ENCODE data around the gene CDC42EP2.

DNA sequence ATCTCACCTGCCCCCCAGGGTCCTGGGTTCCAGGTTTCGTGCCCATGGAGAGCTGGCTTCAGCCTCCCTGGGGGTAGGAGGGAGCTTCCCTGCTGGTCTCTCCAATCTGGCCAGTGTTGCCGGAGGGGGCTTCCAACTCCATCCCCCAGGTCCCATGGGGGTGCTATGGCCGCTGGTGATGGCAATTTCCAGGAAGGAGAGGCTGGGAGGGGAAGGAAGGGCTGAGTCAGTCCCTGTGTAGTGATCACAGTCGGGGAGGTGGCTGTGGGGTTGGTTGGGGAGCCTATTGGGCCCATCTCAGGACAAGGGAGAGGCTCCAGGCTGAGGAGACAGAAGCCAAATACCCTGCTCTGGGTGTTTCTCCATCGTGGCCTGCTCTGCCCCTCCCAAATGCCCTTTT lies 5.7 kb upstream of the CDC42EP2 start:
- TF ChIP-seq, protein P1, sequence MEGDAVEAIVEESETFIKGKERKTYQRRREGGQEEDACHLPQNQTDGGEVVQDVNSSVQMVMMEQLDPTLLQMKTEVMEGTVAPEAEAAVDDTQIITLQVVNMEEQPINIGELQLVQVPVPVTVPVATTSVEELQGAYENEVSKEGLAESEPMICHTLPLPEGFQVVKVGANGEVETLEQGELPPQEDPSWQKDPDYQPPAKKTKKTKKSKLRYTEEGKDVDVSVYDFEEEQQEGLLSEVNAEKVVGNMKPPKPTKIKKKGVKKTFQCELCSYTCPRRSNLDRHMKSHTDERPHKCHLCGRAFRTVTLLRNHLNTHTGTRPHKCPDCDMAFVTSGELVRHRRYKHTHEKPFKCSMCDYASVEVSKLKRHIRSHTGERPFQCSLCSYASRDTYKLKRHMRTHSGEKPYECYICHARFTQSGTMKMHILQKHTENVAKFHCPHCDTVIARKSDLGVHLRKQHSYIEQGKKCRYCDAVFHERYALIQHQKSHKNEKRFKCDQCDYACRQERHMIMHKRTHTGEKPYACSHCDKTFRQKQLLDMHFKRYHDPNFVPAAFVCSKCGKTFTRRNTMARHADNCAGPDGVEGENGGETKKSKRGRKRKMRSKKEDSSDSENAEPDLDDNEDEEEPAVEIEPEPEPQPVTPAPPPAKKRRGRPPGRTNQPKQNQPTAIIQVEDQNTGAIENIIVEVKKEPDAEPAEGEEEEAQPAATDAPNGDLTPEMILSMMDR (IDR thresholded peaks at IDR 0.05) = no peak
- TF ChIP-seq SIN3A (IDR thresholded peaks at IDR 0.05; ENCODE audit: borderline replicate concordance, insufficient read depth, low read depth, low read length) = no peak
- TF ChIP-seq, protein P2, sequence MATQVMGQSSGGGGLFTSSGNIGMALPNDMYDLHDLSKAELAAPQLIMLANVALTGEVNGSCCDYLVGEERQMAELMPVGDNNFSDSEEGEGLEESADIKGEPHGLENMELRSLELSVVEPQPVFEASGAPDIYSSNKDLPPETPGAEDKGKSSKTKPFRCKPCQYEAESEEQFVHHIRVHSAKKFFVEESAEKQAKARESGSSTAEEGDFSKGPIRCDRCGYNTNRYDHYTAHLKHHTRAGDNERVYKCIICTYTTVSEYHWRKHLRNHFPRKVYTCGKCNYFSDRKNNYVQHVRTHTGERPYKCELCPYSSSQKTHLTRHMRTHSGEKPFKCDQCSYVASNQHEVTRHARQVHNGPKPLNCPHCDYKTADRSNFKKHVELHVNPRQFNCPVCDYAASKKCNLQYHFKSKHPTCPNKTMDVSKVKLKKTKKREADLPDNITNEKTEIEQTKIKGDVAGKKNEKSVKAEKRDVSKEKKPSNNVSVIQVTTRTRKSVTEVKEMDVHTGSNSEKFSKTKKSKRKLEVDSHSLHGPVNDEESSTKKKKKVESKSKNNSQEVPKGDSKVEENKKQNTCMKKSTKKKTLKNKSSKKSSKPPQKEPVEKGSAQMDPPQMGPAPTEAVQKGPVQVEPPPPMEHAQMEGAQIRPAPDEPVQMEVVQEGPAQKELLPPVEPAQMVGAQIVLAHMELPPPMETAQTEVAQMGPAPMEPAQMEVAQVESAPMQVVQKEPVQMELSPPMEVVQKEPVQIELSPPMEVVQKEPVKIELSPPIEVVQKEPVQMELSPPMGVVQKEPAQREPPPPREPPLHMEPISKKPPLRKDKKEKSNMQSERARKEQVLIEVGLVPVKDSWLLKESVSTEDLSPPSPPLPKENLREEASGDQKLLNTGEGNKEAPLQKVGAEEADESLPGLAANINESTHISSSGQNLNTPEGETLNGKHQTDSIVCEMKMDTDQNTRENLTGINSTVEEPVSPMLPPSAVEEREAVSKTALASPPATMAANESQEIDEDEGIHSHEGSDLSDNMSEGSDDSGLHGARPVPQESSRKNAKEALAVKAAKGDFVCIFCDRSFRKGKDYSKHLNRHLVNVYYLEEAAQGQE (IDR thresholded peaks at IDR 0.05; ENCODE audit: insufficient read depth in 1 of 2, low read depth in 2 of 2, low read length in 1 of 2) = no peak
- no peak for TF ChIP-seq POLR2AphosphoS5 (IDR thresholded peaks at IDR 0.05; ENCODE audit: low read depth, low read length)
